ENCODE results near the gene CELF2. TPM values are rescaled to one million over a fixed set of nuclear protein-coding genes. Genes with fewer than 3 reads are reported as not detected.
"Not testable (repeated sequence)": the region's sequence is repeated elsewhere in the genome, so short reads cannot be mapped to it uniquely, and the experiment has no call there.

Gene CELF2
- total RNA-seq, 1 donor from 2014 or later, result 33.8 TPM

DNA sequence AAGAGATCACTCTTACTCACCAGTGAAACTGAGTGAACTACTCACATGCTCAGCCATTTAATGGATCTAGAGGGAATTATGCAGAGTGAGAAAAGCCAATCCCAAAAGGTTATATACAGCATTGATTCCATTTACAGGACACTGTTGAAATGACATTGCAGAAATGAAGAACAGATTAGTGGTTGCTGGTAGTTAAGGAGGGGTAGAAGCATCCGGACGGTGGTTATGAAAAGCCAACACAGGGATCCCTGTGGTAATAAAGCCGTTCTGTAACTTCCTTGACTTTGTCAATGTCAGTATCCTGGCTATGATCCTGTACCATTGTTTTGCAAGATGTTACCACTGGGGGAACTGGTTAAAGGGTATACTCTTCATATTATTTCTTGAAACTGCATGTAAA, 340.3 kb downstream of the CELF2 start:
- Mint-ChIP-seq H3K4me3 (ENCODE audit: unreplicated experiment) (no peak overlapping the region), H3K27me3 (ENCODE audit: unreplicated experiment) (no peaks in the 10 kb centered on the region), H3K27ac (ENCODE audit: unreplicated experiment) (no peak overlapping the region), H3K9me3 (ENCODE audit: unreplicated experiment) (no peaks in the 10 kb centered on the region), H3K4me1 (ENCODE audit: unreplicated experiment) (no peaks in the 10 kb centered on the region), H3K36me3 (ENCODE audit: unreplicated experiment) (no peaks in the 10 kb centered on the region)
- TF ChIP-seq, protein P1, sequence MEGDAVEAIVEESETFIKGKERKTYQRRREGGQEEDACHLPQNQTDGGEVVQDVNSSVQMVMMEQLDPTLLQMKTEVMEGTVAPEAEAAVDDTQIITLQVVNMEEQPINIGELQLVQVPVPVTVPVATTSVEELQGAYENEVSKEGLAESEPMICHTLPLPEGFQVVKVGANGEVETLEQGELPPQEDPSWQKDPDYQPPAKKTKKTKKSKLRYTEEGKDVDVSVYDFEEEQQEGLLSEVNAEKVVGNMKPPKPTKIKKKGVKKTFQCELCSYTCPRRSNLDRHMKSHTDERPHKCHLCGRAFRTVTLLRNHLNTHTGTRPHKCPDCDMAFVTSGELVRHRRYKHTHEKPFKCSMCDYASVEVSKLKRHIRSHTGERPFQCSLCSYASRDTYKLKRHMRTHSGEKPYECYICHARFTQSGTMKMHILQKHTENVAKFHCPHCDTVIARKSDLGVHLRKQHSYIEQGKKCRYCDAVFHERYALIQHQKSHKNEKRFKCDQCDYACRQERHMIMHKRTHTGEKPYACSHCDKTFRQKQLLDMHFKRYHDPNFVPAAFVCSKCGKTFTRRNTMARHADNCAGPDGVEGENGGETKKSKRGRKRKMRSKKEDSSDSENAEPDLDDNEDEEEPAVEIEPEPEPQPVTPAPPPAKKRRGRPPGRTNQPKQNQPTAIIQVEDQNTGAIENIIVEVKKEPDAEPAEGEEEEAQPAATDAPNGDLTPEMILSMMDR (IDR thresholded peaks at IDR 0.05), result no peak
- DNase-seq (ENCODE audit: extremely low spot score, unreplicated experiment), result no peak

DNA sequence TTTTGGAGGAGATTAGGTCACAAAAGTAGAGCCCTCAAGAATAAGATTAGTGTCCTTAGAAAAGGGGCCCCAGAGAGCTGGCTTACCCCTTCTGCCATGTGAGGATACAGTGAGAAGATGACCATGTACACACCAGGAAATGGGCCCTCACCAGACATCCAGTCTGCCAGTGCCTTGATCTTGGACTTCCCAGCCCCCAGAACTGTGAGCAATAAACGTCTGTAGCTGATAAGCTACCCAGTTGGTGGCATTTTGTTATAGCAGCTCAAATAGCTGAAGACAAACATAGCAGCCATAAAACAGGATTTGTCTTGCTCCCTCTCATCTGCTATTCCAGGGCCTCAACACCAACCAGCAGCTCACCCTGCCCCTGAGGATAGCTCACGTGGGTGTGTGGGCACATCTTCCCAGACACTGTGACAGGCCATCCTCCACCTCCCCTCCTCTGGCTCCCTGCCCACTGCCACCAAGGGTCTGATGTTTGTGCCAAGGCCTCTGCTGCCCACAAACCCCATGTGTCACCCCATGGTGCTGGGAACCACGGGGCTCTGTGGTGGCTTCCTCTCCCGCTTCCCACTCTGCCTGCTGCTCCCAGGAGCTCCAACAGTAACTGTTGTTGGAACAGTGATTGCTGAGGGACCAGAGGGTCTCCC, 341.4 kb downstream of the CELF2 start:
- Mint-ChIP-seq H3K27ac (ENCODE audit: unreplicated experiment) (no peak overlapping the region), H3K4me3 (ENCODE audit: unreplicated experiment) (no peak overlapping the region), H3K4me1 (ENCODE audit: unreplicated experiment) (no peaks in the 10 kb centered on the region), H3K27me3 (ENCODE audit: unreplicated experiment) (no peaks in the 10 kb centered on the region), H3K9me3 (ENCODE audit: unreplicated experiment) (no peaks in the 10 kb centered on the region), H3K36me3 (ENCODE audit: unreplicated experiment) (no peaks in the 10 kb centered on the region)
- TF ChIP-seq, protein P1 (IDR thresholded peaks at IDR 0.05), result no peak
- DNase-seq (ENCODE audit: extremely low spot score, unreplicated experiment), result no peak

DNA sequence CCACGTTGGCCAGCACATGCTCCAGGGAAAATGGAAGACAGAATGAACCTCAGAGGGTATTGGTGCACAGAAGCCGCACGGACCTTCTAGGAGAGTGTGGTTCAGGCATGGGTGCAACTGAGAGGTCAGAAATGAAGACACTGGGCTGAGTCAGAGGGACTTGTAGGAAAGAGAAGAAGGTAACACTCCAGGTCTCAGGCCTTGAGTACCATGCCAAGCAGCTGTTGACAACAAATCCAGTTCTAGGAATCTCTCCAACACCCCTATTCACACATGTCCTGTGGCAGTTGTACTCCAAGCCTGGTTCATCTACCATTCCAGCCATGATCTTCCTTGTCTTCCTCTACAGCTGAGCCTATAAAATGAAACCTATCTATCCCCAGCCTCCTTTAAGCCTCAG, 342.2 kb downstream of the CELF2 start:
- Mint-ChIP-seq H3K36me3 (ENCODE audit: unreplicated experiment) (no peaks in the 10 kb centered on the region), H3K4me1 (ENCODE audit: unreplicated experiment) (no peaks in the 10 kb centered on the region), H3K4me3 (ENCODE audit: unreplicated experiment) (no peak overlapping the region), H3K9me3 (ENCODE audit: unreplicated experiment) (no peaks in the 10 kb centered on the region), H3K27me3 (ENCODE audit: unreplicated experiment) (no peaks in the 10 kb centered on the region), H3K27ac (ENCODE audit: unreplicated experiment) (no peak overlapping the region)
- no peak for DNase-seq (ENCODE audit: extremely low spot score, unreplicated experiment)
- TF ChIP-seq, protein P1 (IDR thresholded peaks at IDR 0.05), result no peak

DNA sequence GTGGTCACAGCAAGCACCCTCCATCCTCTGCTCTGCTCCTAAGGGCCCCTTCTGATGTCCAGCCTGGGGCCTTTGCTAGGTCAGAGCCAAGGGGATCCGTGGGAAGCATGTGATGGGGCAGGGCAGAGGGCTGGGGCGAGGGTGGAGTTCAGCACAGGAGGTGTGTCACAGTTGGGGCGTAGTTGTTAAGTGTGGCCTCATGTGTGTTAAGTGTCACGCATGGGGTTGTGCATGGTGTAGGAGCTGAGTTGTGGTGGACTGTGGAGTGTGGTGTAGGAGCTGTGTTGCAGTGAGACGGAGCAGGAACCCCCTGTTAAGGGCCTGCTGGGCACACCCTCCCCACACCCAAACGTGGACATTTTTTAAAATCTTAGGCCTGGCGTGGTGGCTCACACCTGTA, 345.8 kb downstream of the CELF2 start:
- Mint-ChIP-seq H3K27me3 (ENCODE audit: unreplicated experiment) (no peaks in the 10 kb centered on the region), H3K27ac (ENCODE audit: unreplicated experiment) (no peak overlapping the region), H3K36me3 (ENCODE audit: unreplicated experiment) (no peaks in the 10 kb centered on the region), H3K4me1 (ENCODE audit: unreplicated experiment) (no peaks in the 10 kb centered on the region), H3K4me3 (ENCODE audit: unreplicated experiment) (no peak overlapping the region), H3K9me3 (ENCODE audit: unreplicated experiment) (peaks cover 8% of the 10 kb centered on the region)
- TF ChIP-seq, protein P1 (IDR thresholded peaks at IDR 0.05), result no peak
- DNase-seq (ENCODE audit: extremely low spot score, unreplicated experiment), result no peak

DNA sequence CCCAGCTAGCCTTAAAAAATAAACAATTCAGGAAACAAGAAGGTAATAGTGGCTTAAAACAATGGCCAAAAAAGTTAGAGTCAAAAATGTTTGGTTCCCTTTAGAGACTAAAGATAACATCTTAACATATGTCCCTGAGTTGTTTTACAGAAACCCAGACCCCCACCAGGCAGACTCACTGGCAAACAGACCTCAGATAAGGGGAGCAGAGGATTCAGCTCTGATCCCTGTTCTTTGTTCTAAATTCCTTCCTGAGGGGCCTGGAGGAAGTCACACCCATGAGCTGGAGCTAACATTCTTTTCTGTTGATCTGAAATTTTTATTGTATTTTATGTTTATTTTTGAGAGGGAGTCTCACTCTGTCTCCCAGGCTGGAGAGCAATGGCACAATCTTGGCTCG, 346.6 kb downstream of the CELF2 start:
- Mint-ChIP-seq H3K4me1 (ENCODE audit: unreplicated experiment) (no peaks in the 10 kb centered on the region), H3K27ac (ENCODE audit: unreplicated experiment) (no peak overlapping the region), H3K4me3 (ENCODE audit: unreplicated experiment) (no peak overlapping the region), H3K9me3 (ENCODE audit: unreplicated experiment) (peaks cover 12% of the 10 kb centered on the region), H3K36me3 (ENCODE audit: unreplicated experiment) (no peaks in the 10 kb centered on the region), H3K27me3 (ENCODE audit: unreplicated experiment) (no peaks in the 10 kb centered on the region)
- TF ChIP-seq, protein P1 (IDR thresholded peaks at IDR 0.05), result no peak
- DNase-seq (ENCODE audit: extremely low spot score, unreplicated experiment), result no peak

DNA sequence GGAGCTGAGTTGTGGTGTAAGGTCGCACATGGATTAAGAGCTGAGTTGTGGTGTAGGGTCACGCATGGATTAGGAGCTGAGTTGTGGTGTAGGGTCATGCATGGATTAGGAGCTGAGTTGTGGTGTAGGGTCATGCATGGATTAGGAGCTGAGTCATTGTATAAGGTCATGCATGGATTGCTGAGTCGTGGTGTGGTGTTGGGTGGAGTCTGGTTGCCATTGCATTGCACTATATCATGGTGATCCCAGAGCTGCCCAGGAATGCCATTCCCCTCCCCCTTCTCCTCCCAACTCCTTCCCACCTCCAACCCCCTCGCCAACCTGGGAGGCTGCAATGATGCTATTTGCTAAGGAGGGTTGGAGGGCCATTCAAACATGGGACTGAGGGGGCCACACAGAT, 349.2 kb downstream of the CELF2 start:
- H3K36me3 Mint-ChIP-seq (ENCODE audit: unreplicated experiment); H3K4me1 Mint-ChIP-seq (ENCODE audit: unreplicated experiment); H3K4me3 Mint-ChIP-seq (ENCODE audit: unreplicated experiment); H3K27ac Mint-ChIP-seq (ENCODE audit: unreplicated experiment); DNase-seq (ENCODE audit: extremely low spot score, unreplicated experiment); H3K27me3 Mint-ChIP-seq (ENCODE audit: unreplicated experiment): not testable (repeated sequence)
- H3K9me3 Mint-ChIP-seq (ENCODE audit: unreplicated experiment), result peaks cover 12% of the 10 kb centered on the region

Data from osteocyte (in vitro differentiated cells).